DMS153 treated with DMSO at 0.1 percent for 48 hours (cell line): Measurements from ENCODE around the gene LRRC4B.

ENCODE experiments used
- DNase-seq: peaks from one replicate; lab custom pipeline; 2025; ENCODE audit not compliant: unreplicated experiment; lab: John Stamatoyannopoulos, UW

The LRRC4B gene

DNA sequence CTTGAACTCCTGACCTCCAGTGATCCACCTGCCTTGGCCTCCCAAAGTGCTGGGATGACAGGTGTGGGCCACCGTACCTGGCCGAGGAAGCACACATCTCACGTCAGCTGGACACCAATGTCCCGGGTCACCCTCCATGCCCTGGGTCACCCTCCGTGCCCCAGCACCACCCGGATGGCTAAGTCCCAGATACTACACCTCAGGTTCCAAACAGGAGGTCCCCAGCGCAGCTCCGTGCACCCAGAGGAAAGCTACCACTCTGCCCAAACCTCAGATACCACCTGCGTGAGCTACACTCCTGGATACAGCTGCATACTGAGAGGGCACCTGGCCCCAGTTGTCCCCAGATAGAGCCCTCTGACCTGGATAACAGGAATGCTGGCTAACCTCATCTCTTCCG is 14.0 kb downstream of the LRRC4B start:
- no peak for DNase-seq

GRCh38 chr19:50553134-50553703 is 15.0 kb downstream of the LRRC4B start:
- DNase-seq = no peak

DNA sequence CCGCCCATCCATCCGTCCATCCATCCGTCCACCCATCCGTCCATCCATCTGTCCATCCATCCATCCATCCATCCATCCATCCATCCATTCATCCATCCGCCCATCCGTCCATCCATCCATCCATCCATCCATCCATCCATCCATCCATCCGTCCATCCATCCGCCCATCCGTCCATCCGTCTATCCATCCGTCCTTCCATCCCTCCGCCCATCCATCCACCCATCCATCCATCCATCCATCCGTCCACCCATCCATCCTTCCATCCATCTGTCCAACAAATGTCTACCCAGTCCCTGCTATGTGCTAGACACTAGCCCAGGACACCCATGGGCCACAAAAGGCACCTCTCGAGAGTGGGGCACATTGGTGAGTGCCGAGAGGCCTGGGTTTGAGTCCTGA is 15.7 kb downstream of the LRRC4B start:
- DNase-seq = no peak

DNA sequence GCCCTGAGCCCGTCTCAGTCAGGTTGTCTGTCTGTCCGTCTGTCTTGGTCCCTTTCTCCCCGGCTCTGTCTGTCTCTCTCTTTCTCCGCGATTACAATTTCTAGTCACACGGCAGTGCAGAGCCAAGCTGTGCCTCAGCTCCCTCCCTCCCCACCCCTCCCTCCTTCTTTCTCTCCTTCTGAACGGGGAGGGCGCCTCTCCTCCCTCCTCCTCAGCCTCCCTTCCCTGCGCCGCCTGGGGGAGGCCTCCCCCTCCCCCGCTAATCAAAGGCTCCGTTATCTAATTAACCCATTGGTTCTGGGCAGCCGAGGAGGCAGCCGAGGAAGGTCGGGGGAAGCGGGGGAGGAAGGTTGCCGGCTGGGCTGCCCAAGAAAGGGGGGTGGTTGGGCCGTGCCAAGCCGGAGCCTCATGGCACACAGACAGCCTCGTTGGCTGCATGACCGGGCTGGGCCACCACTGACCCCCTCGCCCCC is 16.5 kb downstream of the LRRC4B start:
- no peak for DNase-seq

DNA sequence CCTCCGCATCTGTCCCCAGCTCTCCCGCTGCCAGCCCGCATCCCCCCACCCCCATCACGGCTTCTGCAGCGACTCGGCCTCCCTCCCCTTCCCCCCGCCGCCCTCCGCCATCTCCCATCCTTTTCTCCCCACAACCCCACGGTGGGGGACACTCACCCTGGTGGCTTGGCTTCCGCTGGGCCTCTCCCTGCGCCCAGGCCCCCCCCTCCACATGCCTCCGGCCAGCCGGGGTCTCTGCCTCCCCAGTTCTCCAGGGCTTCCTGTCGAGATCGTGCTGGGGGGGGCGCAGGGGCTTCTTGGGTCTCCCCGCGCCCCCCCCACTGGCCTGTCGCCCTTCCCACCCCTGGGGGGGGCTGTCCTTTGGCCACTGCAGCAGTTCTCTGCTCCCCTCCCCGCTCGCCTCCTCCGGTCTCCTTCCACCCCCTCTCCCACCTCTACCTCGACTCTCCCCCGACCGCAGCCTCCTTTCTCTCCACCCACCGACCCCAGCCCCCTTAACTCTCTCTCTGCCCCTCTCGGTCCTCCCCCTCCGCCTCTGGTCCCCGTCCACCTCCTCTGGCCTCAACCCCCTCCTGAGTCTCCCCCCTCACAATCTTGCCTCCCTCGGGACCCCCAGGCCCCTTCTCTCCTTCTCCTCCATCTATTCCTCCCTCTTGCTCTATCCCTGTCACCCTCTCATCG is 17.1 kb downstream of the LRRC4B start:
- no peak for DNase-seq

DNA sequence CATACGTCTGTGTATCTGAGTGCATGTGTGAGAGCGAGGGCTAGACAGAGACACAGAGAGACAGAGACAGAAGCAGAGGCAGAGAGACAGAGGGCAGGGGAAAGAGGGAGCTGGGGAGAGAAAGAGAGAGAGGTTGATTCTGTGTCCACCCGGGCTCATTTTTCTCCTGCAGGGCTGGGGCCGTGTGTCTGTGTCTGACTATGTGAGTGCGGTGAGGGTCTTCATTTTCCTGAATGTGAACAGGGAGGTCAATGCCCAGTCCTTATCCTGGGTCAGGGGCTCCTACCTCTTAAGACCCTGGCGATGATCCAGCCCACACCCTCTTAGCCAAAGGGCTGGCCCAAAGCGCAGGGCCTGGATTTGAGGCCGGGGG is 17.7 kb downstream of the LRRC4B start:
- no peak for DNase-seq

GRCh38 chr19:50549927-50550593 is 18.2 kb downstream of the LRRC4B start:
- DNase-seq = no peak

GRCh38 chr19:50549059-50549926 is 18.9 kb downstream of the LRRC4B start:
- no peak for DNase-seq

- DNase-seq = no peak
Measured at GRCh38 chr19:50548191-50549058, 19.8 kb downstream of the LRRC4B start.

DNA sequence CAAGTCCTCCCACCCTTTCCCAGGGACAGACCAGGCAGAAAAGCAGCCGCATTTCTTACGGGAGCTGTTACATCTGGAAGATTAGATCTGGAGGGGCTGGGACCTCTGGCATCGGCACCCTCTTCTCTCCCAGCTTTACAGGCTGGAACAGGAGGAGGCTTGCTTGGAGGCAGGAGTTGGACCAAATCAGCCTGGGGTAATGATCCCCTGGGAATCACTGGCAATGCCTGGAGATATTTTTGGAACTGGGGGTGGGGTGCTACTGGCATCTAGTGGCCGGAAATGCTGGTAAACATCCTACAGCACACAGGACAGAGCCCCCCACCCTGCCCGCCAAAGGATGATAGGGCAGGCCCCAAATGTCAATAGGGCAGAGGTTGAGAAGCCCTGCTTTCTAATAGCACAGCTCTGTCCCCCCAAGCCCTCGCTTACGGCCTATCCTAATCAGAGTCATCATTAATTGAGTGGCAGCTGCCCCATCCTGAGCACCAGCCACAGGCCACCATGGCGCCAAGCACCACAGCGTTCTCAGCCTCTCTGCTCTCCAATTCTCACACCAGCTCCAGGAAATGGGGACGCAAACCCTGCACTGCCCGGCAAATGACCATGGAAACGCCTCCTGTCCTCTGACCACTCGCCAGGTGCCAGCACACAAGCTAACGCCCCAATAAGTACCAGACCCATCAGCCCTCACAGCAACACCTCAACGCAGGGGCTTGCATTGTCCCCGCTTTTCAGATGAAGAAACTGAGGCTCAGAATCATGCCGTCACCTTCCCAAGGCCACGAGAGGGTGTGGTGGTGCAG is 20.6 kb downstream of the LRRC4B start:
- DNase-seq = no peak

GRCh38 chr19:50546527-50547221 is 21.6 kb downstream of the LRRC4B start:
- no peak for DNase-seq

GRCh38 chr19:50542943-50543342 is 25.3 kb downstream of the LRRC4B start:
- no peak for DNase-seq

DNA sequence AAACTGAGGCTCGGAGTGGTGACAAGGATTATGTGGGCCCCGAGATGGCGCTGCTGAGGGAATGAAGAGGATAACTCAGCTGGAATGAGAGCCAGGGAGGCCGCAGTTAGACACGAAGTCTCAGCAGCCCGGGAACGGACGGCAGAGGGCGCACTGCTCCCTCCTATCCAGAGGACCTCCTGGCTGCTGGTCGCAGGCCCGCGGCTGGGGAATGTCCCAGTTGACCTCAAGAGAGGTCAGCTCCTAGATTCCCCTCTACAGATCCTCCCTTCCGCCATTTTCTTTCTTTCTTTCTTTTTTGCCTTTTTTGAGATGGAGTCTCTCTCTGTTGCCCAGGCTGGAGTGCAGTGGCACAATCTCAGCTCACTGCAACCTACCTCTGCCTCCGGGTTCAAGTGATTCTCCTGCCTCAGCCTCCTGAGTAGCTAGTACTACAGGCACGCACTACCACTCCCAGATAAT is 30.4 kb downstream of the LRRC4B start:
- DNase-seq = peak; percentile 2

DNA sequence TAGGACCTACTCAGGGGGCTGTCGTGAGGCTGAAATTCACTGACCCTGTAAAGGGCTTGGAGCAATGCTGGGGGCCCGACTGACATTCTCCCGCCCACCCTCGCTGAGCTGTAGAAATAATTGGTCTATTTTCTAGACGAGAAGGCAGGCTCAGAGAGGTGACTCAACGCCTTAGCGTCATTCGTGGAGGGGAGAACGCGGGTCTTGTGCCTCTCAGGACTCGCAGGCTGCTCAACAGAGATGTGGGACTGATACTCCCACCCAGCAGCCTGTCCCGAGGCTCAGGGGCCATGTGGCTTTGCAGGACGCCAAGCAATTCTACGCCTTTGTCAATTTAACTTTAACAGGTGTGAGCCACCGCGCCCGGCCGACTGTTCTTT is 30.9 kb downstream of the LRRC4B start:
- no peak for DNase-seq

GRCh38 chr19:50536662-50537305 is 31.5 kb downstream of the LRRC4B start:
- no peak for DNase-seq

DNA sequence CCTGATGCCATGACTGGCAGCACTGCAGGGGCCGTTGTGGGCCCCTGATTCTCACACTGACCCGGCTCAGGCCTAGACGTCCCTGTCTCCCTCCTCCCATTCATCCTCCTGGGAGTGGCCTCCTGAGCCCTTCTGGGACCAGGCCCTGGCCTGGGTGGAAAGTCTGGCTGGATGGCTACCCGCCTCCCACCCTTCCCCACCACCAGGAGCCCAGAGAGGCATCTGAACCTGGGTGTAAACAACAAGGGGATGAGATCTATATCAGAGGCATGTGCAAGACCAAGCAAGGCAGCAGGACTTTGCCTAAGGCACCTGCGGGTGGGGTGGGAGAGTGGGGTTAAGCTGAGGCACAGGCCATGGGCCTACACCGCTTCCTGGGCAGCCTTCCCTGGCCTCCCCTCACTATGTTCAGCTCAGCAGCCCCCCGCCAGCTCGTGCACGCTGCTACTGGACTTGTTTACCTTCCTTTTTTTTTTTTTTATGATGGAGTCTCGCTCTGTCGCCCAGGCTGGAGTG is 32.5 kb downstream of the LRRC4B start:
- no peak for DNase-seq

- no peak for DNase-seq
Measured at GRCh38 chr19:50534478-50534877, 33.8 kb downstream of the LRRC4B start.

DNA sequence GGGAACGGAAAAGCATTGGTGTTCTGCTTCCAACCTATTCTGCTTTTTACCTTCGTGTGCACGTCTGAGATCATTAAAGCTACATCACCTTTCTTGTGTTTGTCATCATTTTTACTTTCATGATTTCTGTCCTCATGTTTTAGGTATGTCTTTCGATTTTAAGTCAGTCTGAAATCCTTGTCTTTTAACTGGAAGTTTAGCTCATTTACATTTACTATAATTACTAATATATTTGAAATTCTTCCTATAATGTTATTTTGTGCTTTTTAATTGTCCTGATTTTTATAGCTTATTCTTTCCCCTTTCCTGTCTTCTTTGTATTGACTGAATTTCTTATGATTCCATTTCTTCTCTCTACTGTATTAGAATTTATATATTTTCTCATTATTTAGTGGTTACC is 35.3 kb downstream of the LRRC4B start:
- DNase-seq = no peak
